Activated CD8-positive, alpha-beta memory T cell treated with anti-CD3 and anti-CD28 coated beads for 48 hours (primary cell): ENCODE data around the gene MYBPC2.
A peak's percentile ranks its signal among the peaks of the same experiment; 100 is the strongest.
"Not testable (repeated sequence)": the region's sequence is repeated elsewhere in the genome, so short reads cannot be mapped to it uniquely, and the experiment has no call there.

ENCODE experiments used
- DNase-seq, 3 experiments: peaks; one replicate each; pipeline ENCODE4 v3.0.0-alpha.2; 2020; ENCODE audit warnings: low read depth in 2 of 3, low spot score in 2 of 3

MYBPC2 gene

DNA sequence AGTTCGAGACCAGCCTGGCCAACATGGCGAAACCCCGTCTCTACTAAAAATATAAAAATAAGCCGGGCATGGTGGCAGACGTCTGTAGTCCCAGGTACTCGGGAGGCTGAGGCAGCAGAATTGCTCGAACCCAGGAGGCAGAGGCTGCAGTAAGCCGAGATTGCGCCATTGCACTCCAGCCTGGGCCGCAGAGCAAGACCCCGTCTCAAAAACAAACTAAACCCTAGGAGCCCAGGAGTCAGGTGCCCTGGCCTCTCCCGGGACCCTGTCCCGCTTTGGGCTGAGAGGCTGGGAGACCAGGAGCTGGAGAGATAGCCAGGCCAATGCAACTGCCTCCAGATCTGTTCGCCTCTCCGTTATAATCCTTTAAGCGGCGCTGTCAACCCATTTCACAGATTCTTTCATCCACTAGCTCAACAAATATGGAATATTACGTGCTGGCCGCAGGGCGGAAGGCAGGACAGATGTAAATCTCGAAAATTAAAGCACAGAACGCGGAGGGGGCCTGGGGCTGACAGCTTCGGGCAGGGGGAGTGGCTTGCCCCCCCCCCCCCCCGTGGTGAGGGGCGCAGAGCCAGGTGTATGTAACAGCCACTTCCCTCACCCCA, 5.3 kb upstream of the MYBPC2 start:
- no peak for DNase-seq

DNA sequence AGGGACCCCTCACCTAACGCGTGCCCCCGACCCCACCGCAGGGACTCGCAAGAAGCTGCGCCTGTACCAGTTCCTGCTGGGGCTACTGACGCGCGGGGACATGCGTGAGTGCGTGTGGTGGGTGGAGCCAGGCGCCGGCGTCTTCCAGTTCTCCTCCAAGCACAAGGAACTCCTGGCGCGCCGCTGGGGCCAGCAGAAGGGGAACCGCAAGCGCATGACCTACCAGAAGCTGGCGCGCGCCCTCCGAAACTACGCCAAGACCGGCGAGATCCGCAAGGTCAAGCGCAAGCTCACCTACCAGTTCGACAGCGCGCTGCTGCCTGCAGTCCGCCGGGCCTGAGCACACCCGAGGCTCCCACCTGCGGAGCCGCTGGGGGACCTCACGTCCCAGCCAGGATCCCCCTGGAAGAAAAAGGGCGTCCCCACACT, 4.7 kb upstream of the MYBPC2 start:
- DNase-seq = no peak

DNA sequence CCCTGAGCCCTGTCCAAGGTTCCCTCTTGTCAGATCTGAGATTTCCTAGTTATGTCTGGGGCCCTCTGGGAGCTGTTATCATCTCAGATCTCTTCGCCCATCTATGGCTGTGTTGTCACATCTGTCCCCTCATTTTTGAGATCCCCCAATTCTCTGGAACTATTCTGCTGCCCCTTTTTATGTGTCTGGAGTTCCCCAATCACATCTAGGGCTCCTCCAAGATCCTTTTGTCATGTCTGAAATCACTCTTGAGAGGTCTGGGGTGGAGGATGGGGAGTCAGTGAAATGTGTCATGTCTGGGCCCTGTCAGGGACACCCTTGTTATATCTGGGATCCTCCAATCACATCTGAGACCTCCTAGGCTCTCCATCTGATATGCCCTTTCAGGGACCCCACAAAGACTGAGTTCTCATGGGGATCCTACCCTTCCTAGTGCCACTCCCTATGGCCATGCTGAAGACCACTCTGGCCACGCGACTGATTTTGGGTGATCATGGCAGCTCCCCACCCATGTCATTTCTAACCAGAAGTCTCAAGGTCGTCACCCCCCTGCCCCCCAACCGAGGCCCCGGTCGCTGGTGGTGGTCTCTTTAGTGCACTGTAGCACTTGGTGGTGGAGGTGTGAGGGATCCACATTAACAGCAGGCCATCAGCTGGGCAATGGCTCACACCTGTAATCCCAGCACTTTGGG, 3.8 kb upstream of the MYBPC2 start:
- DNase-seq = no peak

DNA sequence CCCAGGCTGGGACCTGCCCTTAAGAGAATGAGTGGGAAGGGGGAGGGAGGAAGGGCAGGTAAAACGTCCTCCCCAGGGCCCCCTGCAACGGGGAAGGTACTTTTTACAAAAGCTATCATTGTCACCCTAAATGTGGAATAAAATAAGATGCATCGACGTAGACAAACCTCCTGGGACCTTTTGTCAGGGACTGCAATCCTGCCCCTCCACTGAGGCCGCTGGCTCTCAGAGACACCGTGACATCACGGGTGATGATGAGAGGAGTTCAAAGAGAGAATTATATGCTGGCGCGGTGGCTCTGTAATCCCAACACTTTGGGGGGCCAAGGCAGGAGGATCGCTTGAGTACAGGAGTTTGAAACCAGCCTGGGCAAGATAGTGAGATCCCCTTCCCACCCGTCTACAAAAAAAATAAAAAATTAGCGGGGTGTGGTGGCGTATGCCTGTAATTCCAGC, 1.8 kb upstream of the MYBPC2 start:
- DNase-seq = no peak

DNA sequence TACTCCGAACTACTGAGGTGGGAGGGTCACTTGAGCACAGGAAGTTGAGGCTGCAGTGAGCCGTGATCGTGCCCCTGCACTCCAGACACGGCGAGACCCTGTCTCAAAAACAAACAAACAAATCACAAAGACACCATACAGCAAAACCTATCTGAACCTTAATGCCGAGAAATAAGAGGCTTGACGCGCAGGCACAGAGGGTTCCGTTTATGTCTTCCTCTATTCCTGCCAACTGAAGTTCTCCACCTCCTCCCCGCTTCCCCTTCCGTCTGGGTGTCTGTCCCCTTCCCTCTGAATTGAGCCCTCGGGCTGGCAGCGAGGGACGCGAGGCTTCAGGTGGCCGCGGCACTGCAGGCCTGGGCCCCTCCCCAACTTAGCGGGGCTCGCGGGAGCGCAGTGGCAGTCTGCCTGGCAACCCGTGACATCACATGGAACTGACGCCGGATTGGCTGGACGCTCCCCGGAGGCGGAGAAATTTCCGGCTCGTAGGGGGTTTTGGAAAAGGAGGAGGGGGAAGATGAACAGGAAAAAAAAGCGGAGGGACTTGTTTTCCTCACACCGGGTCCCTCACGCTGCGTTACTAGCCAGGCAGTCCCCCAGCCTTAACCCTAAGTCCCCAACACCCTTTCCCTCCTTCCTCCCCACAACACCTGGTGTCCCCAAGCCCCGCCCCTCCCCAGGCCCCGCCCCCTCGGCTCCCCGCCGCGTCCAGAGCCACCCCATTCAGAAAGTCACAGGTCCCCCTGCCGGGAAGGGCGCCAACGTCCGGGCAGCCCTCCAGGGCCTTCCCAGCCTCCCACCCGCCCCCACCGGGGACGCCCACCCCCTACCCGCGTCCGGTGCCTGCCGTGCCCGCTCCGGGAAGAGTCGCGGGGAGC, 1.1 kb upstream of the MYBPC2 start:
- DNase-seq = peak; percentile 62 to 91 (median 89)

DNA sequence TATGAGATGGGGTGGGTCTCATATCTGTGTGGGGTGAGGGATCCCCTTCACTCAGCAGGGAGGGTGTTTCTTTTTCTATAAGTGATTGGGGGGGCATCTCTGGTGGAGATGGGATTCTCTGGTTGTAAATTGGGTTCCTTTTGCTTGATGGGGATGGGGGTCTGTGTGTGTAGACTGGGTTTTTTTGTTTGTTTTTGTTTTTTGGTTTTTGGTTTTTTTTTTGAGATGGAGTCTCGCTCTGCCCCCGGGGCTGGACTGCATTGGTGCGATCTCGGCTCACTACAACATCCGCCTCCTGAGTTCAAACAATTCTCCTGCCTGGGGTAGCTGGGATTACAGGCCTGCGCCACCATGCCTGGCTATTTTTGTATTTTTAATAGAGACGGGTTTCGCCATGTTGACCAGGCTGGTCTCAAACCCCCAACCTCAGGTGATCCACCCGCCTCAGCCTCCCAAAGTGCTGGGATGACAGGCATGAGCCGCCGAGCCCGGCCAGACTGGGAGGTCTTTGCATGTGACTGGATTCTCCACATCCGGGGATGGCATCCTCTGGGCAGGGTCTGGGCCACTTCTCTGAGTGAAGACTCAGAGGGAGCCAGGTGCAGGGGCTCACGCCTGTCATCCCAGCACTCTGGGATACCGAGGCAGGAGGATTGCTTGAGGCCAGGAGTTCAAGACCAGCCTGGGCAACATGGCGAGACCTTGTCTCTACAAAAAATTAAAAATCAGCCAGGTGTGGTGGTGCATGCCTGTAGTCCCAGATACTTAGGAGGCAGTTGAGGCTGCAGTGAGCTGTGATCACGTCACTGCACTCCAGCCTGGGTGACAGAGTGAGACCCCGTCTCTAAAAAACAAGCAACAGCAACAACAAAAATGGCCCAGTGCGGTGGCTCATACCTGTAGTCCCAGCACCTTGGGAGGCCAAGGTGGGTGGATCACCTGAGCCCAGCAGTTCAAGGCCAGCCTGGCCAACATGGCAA, 799 bp downstream of the MYBPC2 start:
- DNase-seq = no peak

DNA sequence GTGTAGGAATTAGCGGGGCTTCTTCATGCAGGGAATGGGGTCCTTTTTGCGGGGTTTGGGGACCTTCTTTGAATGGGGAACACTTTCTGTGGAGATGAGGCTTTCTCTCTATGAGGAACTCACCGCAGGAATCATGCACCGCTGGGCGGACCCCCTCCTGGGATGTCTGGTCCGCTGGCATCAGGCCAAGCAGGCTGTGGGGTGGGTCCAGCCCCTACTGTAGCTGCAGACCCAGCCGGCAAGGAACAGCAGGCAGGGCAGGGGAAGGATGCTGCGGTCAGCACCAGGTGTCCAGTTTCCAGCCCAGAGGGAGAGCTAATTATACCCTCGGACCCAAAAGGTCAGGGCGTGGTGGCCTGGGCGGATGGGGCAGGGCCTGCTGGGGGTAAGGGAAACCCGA, 1.8 kb downstream of the MYBPC2 start:
- no peak for DNase-seq

DNA sequence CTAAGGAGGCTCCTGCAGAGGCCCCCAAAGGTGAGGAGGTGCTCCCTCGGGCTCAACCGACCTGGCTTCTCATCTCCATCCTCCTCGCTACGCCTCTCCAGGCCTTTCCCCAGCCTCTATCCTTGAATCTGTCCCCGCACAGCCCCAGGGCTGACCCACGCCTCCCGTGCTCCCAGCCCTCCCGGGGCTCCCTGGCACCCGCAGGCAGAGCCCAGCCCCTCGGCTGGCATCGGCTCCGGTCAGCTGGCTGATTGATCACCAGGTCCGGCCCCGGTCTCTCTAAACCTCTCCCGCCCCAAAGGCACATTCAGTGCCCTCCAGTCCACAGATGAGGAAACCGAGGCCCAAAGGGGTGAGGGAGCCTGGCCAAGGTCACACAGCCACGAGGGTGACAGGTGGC, 2.5 kb downstream of the MYBPC2 start:
- DNase-seq = no peak

DNA sequence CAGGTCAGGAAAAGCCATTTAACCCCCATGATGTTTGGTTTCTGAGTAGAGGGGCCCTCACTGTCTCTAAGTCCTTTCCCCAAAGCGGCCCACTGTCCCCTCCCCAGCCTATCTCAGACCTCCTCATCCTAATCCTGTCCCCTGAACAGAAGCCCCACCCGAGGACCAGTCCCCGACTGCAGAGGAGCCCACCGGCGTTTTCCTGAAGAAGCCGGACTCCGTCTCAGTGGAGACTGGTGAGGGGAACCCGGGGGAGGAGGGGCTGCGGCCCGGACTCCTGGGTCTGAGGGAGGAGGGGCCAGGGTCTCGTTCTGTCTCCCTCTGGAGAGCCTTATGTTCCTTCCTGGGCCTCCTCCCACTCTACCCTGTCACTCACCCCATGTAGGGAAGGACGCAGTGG, 2.9 kb downstream of the MYBPC2 start:
- no peak for DNase-seq

DNA sequence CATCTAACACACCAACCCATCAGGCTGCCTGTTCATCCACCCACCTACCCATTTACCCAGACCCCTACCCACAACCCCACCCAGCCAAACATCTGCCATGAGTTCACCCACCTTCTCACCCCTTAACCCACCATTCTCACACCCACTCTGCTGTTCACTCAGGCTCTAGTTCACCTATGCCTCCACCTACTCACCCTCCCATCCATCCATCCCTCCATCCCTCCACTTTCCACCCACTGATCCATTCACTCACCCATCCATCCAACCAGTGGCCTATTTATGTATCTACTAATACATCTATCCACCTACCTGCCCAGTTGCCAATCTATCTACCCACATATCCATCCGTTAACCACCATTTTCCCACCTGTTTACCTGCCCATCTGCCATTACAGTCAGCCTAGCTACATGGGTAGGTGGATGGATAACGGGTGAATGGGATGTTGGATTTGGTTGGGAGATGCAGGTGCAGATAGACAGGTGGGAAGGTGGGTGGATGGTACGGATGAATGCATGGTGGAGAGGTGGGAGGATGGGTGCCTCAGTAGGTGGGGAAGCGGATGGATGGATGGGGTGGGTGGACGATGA, 5.3 kb downstream of the MYBPC2 start:
- no peak for DNase-seq

DNA sequence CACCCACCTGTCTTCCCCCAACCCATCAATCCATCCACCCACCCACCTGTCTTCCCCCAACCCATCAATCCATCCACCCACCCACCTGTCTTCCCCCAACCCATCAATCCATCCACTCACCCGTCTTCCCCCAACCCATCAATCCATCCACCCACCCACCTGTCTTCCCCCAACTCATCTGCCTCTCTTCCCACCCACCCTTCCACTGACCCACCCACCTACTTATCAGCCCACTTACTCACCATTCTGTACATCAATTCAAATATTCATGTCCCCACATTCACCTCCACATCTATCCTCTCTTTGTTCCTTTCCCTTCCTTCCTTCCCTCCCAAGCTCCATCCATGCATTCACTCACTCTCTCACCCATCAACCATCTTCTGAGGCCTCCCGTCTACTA, 6.4 kb downstream of the MYBPC2 start:
- DNase-seq = not testable (repeated sequence)

DNA sequence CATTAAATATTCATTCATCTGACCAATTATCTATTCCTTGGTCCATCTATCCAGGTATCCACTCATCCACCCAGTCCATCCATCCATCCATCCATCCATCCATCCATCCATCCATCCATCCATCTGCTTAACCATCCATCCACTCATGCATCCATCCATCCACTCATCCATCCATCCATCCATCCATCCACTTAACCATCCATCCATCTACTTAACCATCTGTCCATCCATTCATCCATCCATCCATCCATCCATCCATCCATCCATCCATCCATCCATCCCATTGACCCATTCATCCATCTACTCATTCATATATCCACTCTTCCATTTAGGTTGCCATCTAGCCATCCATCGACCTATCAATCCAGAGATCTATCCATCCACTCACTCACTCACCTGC, 11.4 kb downstream of the MYBPC2 start:
- DNase-seq = no peak

DNA sequence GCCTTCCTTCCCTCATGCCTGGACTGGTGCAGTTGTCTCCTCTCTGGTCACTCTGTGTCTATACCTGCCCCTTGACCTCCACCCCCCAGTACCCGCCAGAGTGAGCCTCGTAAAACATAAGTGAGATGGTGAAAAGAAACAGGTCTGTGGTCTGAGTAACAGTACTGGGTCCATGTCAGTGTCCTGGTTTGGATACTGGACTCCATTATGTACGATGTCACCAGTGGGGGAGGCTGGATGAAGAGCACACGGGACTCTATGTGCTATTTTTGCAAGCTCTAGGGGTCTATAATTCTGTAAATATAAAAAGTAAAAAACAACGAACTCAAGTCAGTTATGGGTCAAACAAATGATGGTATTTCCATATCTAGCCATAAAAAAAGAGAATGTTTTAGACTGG, 14.4 kb downstream of the MYBPC2 start:
- DNase-seq = no peak

DNA sequence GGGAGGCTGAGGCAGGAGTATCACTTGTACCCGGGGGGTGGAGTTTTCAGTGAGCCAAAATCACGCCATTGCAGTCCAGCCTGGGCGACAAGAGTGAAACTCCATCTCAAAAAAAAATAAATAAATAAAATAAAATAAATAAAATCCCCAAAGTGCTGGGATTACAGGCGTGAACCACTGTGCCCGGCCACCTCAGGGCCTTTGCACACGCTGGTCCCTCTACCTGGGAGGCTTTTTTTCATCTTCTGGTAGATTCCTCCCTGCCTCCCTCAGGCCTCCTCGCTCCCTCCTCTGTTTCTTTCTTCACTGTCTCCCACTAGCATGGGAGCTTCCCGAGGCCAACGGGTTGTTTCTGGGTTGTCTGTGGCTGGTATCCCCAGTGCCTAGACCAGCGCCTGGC, 15.1 kb downstream of the MYBPC2 start:
- DNase-seq = no peak

DNA sequence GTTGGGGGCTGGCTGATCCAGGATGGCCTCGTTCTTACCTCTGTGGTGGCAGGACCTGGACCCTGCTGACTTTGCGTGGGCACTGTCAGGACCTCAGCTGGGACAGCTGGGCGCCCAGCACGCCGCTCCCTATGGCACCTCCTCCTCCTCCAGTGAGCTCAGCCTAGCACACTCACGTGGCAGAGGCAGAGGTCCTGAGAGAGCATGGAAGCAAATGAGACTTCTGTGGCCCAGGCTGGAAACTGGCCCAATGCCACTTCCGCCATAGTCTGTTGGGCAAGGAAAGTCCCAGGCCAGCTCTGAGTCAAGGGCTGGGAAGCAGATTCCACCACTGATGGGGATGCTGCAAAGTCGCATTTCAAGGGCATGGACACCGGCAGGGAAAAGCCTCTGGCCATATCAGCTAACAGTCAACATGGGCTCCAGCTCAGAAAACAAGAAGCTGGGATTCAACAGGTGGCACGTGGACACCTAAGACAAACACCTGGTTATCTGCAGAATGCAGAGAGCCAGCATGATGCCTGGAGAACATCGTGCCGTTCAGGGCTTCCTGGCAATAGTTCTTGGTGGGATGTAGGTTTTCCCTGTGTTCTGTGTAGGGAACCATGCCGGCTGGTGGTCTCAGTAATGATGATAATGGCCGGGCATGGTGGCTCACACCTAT, 16.7 kb downstream of the MYBPC2 start:
- DNase-seq = no peak

DNA sequence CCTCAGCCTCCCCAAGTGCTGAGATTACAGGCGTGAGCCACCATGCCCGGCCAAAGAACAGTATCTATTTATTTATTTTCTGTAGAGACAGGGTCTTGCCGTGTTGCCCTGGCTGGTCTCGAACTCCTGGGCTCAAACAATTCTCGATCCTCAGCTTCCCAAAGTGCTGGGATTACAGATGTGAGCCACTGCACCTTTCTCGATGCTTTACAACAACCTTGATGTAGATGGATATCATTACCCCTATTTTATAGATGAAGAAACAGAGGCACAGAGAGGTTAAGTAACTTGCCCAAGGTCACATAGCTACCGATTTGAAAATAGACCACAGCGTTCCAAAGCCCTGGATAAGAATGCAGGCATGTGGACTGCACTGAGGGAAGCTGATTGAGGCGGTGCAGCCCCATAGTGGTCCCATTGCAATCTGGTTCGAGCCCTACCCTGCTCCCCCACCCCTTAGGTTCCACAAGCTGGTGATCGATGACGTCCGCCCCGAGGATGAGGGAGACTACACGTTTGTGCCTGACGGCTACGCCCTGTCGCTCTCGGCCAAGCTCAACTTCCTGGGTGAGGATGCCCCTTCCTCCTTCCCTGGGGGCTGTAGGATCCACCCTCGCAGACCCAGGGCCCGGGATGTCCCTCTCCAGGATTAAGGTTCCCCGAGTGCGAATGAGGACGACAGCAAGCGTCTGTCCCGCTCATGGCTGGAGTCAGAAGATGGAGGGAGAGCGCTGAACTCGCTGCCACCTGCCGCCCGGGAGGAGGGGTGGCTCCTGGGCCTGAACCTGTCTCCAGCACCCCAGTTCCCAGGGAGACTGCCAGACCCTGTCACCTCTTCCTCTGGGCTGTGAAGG, 17.9 kb downstream of the MYBPC2 start:
- DNase-seq = no peak

DNA sequence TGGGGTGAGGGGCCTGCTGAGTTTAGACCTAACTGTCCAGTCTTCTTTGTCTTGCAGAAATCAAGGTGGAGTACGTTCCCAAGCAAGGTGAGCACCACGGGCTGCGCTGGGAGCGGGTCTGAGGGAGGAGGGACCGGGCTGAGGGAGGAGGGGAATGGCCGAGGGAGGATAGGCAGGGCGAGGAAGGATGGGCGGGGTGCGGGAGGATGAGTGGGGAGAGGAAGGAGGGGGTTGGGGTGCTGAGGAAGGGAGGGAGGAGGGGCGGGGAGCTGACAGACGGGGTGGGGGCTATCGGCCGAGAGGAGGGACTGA, 18.5 kb downstream of the MYBPC2 start:
- DNase-seq = no peak

DNA sequence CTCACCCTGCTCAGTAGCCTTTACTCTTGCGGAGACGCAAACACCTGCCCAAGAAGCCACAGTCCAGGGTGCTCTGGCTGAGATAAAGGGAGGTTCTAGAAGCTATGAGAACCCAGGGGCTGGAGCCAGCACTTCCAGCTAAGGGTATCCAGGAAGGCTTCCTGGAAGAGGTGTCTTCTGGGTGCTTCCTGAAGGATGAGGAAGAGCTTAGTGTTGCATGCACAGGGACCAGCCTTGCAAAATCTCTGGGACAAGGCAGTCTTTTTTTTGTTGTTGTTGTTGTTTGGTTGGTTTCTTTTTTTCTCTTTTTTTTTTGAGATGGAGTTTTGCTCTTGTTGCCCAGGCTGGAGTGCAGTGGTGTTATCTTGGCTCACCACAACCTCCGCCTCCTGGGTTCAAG, 20.6 kb downstream of the MYBPC2 start:
- no peak for DNase-seq

DNA sequence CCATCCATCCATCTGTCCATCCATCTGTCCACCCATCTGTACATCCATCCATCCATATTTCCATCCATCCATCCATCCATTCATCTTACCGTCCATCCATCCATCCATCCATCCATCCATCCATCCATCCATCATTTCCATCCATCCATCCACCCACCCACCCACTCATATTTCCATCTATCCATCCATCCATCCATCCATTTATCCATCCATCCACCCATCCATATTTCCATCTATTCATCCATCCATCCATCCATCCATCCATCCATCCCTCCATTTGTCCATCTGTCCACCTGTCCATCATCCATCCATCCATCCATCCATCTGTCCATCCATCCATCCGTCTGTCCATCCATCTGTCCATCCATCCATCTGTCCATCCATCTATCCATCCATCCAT, 23.3 kb downstream of the MYBPC2 start:
- DNase-seq = no peak
